Peyer's patch (tissue), 4 donors: ENCODE results near the gene PLD1. TPM values are rescaled to one million over a fixed set of nuclear protein-coding genes. Genes with fewer than 3 reads are reported as not detected.

Experiments used
- DNase-seq, 3 donors: peaks; one replicate each; pipeline ENCODE4 v3.0.0-alpha.2; 2017 to 2019
- H3K27ac ChIP-seq, 4 donors: fragments of 200-600 bp; sonication (generic); one replicate each; pipeline ENCODE4 v1.5.1; 2016 to 2019
- H3K27me3 ChIP-seq, 2 donors: fragments of 200-600 bp; sonication (generic); one replicate each; pipeline ENCODE4 v1.5.1; 2019
- H3K36me3 ChIP-seq, 3 donors: fragments of 200-600 bp; sonication (generic); one replicate each; pipeline ENCODE4 v1.5.1; 2016 to 2019
- H3K4me1 ChIP-seq, 4 donors: fragments of 200-600 bp; sonication (generic); one replicate each; pipeline ENCODE4 v1.5.1; 2016 to 2019
- H3K4me3 ChIP-seq, 4 donors: fragments of 200-600 bp; sonication (generic); 1 replicate in 3 of 4; 2 replicates in 1 of 4; pipeline ENCODE4 v1.5.1; 2016 to 2019; ENCODE audit warnings: mild to moderate bottlenecking in 1 of 4
- H3K9me3 ChIP-seq, 4 donors: fragments of 200-600 bp; sonication (generic); one replicate each; pipeline ENCODE4 v1.5.1; 2016 to 2019; ENCODE audit warnings: mild to moderate bottlenecking in 1 of 4
- POLR2A ChIP-seq, 2 donors: fragments of 450-650 bp; IDR thresholded peaks; one replicate each; pipeline ENCODE4 v1.5.1; 2017; ENCODE audit warnings: antibody characterized with exemption in 2 of 2, mild to moderate bottlenecking in 2 of 2, moderate library complexity in 2 of 2
- total RNA-seq, 4 donors: library from RNA; depleted of rRNA; stranded (reverse); fragments of >200 nt; gene quantifications; one replicate each; pipeline ENCODE4 v1.1.0, GENCODE V29; 2016
- TF ChIP-seq, protein P1 (sequence below), 6 experiments: fragments of 450-650 bp in 4 of 6; fragments of 200-600 bp in 2 of 6; sonication (generic) in 1 of 6; IDR thresholded peaks; one replicate each; pipeline ENCODE4 v1.5.1; 2017 to 2019; ENCODE audit warnings: antibody characterized with exemption in 6 of 6, mild to moderate bottlenecking in 3 of 6, moderate library complexity in 1 of 6

Gene PLD1
- total RNA-seq, 4 donors from 2014 or later: 120 to 218 (median 187) TPM

DNA sequence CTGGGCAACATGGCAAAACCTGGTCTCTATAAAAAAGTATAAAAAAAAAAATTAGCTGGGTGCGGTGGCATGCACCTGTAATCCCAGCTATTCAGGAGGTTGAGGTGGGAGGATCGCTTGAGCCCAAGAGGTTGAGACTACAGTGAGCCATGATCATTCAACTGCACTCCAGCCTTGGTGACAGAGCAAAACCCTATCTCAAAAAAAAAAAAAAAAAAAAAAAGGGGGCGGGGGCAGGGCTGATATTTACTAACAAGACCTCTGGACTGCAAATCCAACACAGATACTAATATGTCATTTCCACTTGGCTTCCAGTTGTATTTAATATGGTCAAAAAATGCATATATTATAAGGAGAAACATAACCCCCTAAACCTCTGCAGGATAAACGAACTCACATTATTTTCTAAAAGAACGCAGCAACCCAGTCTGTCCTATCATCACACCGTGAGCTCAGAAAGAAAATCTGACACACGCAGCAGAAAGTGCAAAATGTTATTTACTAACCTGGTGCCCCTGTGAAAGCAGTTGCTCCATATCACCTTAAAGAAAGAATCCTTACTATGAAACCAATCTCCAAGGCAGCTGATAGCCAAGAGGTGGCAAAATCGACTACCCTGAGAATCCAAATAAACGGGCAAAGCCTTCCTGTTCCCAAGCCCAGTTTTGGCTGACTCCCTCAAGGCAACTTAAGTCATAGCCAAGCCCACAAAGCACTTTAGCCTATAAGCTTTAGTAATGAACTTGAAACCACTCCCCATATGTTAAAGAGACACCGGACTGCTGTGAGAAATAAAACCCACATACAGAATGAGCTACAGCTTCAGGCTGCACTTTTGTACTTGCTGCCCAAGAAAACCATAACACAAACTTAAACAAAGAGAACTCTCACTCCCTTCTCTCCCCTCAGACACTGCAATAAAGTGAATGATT is 39.3 kb downstream of the PLD1 start:
- peak overlapping the region; percentile 5 to 75 (median 70) for H3K27ac ChIP-seq
- H3K4me3 ChIP-seq: peak overlapping the region in 3 of 4 donors; percentile 19 to 54 (median 49)
- H3K4me1 ChIP-seq: peaks cover 0 to 20% (median 0%) of the 10 kb centered on the region in 4 donors
- H3K27me3 ChIP-seq: no peaks in the 10 kb centered on the region
- H3K36me3 ChIP-seq: no peaks in the 10 kb centered on the region
- peak in 2 of 3 donors; percentile 49 to 67 for DNase-seq
- TF ChIP-seq, protein P1, sequence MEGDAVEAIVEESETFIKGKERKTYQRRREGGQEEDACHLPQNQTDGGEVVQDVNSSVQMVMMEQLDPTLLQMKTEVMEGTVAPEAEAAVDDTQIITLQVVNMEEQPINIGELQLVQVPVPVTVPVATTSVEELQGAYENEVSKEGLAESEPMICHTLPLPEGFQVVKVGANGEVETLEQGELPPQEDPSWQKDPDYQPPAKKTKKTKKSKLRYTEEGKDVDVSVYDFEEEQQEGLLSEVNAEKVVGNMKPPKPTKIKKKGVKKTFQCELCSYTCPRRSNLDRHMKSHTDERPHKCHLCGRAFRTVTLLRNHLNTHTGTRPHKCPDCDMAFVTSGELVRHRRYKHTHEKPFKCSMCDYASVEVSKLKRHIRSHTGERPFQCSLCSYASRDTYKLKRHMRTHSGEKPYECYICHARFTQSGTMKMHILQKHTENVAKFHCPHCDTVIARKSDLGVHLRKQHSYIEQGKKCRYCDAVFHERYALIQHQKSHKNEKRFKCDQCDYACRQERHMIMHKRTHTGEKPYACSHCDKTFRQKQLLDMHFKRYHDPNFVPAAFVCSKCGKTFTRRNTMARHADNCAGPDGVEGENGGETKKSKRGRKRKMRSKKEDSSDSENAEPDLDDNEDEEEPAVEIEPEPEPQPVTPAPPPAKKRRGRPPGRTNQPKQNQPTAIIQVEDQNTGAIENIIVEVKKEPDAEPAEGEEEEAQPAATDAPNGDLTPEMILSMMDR (IDR thresholded peaks at IDR 0.05): no peak
- TF ChIP-seq POLR2A (IDR thresholded peaks at IDR 0.05): peak; percentile 43 to 77
- no peaks in the 10 kb centered on the region for H3K9me3 ChIP-seq

DNA sequence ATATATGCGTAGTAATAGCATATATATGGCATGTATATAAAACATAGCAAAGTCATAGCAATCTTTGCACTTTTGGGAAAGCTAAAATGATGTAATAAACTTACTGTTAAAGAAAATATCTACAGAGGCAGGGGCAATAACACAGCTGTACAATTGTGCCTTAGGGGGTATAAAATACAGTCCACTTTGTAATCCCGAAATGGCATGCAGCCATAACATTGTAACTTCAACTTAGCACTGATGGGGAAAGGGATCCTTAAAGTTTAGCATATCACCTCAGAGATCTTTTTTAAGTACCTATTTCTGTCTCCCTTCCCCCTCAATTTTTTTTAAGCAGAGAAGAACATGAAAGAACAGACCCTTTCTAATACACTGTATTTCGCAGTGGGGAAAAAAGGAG is 40.8 kb downstream of the PLD1 start:
- DNase-seq: no peak
- TF ChIP-seq, protein P1 (IDR thresholded peaks at IDR 0.05): no peak
- TF ChIP-seq POLR2A (IDR thresholded peaks at IDR 0.05): no peak
- peak overlapping the region in 3 of 4 donors; percentile 19 to 54 (median 49) for H3K4me3 ChIP-seq
- H3K4me1 ChIP-seq: peaks cover 0 to 20% (median 0%) of the 10 kb centered on the region in 4 donors
- H3K36me3 ChIP-seq: no peaks in the 10 kb centered on the region
- peak overlapping the region in 2 of 4 donors; percentile 65 to 74 for H3K27ac ChIP-seq
- no peaks in the 10 kb centered on the region for H3K27me3 ChIP-seq
- H3K9me3 ChIP-seq: no peaks in the 10 kb centered on the region

DNA sequence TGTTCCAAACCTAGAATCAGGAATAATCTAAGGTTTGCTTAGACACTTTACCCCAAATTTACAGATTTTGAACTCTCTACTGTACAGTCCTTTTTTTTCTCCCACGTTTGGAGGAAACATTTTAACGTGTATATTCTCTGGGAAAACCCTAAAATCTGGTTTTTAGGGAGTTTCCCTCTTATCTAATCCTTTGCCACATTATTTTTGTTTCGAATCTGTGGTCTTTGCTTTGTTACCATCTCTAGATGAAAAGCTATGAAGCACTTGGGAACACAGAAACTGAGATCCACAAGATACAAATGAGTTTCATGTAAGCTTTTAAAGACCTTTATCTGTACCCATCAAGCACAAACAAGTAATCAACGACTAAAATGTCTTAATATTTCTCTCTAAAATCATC is 41.3 kb downstream of the PLD1 start:
- TF ChIP-seq POLR2A (IDR thresholded peaks at IDR 0.05): no peak
- TF ChIP-seq, protein P1 (IDR thresholded peaks at IDR 0.05): no peak
- Histone ChIP-seq H3K4me1 (peaks cover 0 to 20% (median 0%) of the 10 kb centered on the region in 4 donors), H3K4me3 (peak overlapping the region in 3 of 4 donors; percentile 19 to 54 (median 49)), H3K9me3 (no peaks in the 10 kb centered on the region), H3K27ac (peak overlapping the region in 1 of 4 donors; percentile 74), H3K36me3 (no peaks in the 10 kb centered on the region), H3K27me3 (no peaks in the 10 kb centered on the region)
- DNase-seq: no peak

DNA sequence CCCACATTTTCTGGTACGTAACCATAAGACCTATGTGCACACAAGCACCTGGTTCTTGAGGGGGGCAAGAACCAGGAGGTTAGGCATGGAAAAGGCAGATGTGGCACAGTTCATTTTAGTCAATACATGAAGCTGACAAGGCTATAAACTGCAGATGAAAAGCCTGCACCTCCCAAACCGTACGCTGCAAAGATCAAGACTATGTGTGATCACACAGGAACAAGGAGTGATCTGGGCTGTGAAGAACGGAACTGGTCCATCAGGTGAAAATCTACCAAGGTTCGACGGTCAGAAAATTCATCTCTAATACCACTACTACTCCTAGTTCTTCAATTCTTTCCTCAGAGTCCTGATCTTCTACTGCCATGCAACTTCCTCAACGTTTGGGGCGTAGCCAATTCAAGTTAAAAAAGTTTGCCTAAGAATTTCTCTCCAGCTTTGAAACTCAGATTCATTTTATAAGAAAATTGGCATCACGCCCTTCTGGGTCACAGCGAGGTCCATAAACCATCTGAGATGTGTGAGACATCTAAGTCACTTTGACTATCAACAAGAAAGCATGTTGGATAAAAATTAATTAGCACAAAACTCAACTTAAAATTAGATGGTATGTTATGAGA is 41.9 kb downstream of the PLD1 start:
- peak overlapping the region in 1 of 4 donors; percentile 44 for H3K27ac ChIP-seq
- DNase-seq: no peak
- H3K4me1 ChIP-seq: peaks cover 0 to 20% (median 0%) of the 10 kb centered on the region in 4 donors
- no peaks in the 10 kb centered on the region for H3K36me3 ChIP-seq
- no peaks in the 10 kb centered on the region for H3K9me3 ChIP-seq
- H3K4me3 ChIP-seq: peak overlapping the region in 2 of 4 donors; percentile 49 to 54
- no peaks in the 10 kb centered on the region for H3K27me3 ChIP-seq
- TF ChIP-seq POLR2A (IDR thresholded peaks at IDR 0.05): no peak
- TF ChIP-seq, protein P1 (IDR thresholded peaks at IDR 0.05): no peak

DNA sequence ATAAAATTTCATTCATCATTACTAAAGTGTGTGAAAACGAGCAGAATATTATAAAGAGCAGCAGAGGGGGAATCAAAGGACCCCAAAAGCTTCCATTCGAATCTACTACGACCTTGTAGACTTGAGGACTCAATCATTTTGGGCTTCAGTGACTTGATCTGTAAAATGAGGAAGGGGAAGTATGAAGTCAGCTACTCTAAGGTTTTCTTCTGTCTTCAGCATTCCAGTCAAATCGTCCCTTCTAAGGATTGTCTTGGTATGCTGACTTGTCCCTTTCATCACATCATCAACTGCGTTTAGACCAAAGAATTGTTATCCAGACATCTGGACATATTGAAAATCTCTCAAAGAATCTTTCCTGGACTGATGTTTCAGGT is 44.8 kb downstream of the PLD1 start:
- Histone ChIP-seq H3K36me3 (no peaks in the 10 kb centered on the region), H3K4me1 (peaks cover 0 to 20% (median 0%) of the 10 kb centered on the region in 4 donors), H3K4me3 (no peak overlapping the region), H3K27ac (no peak overlapping the region), H3K27me3 (no peaks in the 10 kb centered on the region), H3K9me3 (no peaks in the 10 kb centered on the region)
- no peak for TF ChIP-seq POLR2A (IDR thresholded peaks at IDR 0.05)
- TF ChIP-seq, protein P1 (IDR thresholded peaks at IDR 0.05): no peak
- no peak for DNase-seq
